Measurements from ENCODE around the gene TMEM87A.

The TMEM87A gene

GRCh38 chr15:42203891-42204290 is 69.3 kb downstream of the TMEM87A start:
- no peak for DNase-seq (ENCODE audit: low spot score)

GRCh38 chr15:42202653-42203052 is 70.6 kb downstream of the TMEM87A start:
- no peak for DNase-seq (ENCODE audit: low spot score)

DNA sequence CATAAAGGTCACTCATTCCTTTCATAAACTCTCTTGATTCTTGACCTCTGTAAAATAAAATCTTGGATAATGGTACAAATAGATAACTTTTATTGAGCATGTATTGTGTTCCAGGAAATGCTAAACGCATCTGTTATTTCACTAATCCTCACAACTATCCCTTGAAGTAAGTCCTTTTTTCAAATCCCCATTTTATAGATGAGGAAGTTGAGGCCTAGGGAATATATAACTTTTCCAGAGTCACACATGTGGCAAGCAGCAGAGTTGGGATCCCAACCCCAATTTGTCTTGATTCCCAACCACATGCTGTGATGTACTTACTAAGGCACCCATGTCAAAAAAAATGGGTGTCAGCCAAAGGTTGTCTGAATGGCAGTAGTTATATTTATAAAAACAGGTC is 71.4 kb downstream of the TMEM87A start:
- no peak for DNase-seq (ENCODE audit: low spot score)

GRCh38 chr15:42199126-42199525 is 74.1 kb downstream of the TMEM87A start:
- DNase-seq (ENCODE audit: low spot score), result no peak

GRCh38 chr15:42198516-42198915 is 74.7 kb downstream of the TMEM87A start:
- DNase-seq (ENCODE audit: low spot score), result no peak

GRCh38 chr15:42194513-42194912 is 78.7 kb downstream of the TMEM87A start:
- DNase-seq (ENCODE audit: low spot score), result no peak

DNA sequence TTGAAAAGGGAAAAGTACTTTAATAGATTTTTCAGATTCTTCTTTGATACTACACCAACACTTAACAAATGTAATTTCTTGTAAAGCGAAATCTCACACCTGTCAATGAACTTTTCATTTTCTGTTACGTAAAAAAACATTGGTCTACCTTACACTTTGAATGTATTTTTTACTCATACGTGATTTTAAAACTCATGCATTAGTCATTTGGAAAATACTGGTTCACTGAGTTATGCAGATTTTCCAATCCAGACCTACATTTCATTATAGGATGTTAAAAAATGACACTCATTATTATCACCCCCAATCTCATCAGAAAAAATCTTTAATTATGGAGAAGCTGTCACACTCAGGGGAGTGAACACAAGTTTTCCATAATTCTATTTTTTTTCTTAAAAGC is 79.8 kb downstream of the TMEM87A start:
- no peak for DNase-seq (ENCODE audit: low spot score)

DNA sequence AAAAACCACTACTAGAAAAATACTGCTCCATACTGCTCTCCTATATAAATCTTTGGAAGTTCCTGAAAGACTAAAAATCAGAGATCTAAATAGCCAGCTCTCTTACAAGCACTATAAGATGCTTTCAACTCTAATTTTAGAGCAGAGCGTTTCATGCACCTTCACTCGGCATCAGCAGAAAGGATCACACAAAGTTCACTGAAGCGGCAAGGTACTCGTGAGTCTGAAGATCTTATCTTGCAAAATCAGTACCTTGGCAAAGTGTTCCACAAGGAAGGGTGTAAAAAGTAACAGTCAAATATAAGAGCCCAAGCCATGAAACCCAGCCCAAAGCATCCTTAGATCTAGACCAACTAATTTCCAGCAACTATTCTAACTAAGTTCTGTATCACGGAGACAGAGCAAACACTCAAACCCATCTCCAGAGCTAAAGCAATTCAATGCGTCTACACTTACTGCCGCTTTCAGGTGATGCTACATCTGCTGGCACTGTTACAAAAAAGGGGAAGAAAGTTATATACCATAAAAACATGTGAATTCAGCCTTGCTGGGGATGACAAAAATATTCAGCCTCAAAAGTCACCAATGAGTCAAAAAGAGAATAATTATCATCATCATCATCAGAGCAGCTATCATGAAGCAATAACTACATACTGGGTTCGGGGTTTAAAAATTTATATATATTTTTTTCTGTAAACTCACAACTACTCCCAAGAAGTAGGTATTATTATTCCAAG is 81.5 kb downstream of the TMEM87A start:
- peak; percentile 33 for DNase-seq (ENCODE audit: low spot score)

GRCh38 chr15:42190370-42190769 is 82.9 kb downstream of the TMEM87A start:
- DNase-seq (ENCODE audit: low spot score), result no peak

DNA sequence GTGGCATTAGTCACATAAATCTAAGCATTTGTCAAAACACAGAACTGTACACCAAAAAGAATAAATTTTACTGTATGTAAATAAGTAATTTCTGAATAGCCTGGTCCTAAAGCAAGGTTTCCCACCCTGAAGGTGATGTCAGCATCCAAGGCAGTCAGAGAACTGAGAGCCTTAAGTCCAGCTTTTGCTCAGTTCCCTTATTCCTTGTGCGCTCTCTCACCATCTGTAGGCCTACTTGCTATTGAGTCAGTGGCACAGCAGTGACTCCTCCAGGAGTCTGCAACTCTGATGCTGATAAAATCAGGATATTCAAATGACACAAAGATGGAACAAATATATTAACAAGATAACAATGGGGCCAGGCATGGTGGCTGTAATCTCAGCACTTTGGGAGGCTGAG is 87.4 kb downstream of the TMEM87A start:
- no peak for DNase-seq (ENCODE audit: low spot score)

GRCh38 chr15:42184736-42185135 is 88.5 kb downstream of the TMEM87A start:
- no peak for DNase-seq (ENCODE audit: low spot score)

- DNase-seq (ENCODE audit: low spot score), result peak; percentile 17
Observed at GRCh38 chr15:42184296-42184695, 88.9 kb downstream of the TMEM87A start.

- no peak for DNase-seq (ENCODE audit: low spot score)
Observed at GRCh38 chr15:42182961-42183360, 90.3 kb downstream of the TMEM87A start.

DNA sequence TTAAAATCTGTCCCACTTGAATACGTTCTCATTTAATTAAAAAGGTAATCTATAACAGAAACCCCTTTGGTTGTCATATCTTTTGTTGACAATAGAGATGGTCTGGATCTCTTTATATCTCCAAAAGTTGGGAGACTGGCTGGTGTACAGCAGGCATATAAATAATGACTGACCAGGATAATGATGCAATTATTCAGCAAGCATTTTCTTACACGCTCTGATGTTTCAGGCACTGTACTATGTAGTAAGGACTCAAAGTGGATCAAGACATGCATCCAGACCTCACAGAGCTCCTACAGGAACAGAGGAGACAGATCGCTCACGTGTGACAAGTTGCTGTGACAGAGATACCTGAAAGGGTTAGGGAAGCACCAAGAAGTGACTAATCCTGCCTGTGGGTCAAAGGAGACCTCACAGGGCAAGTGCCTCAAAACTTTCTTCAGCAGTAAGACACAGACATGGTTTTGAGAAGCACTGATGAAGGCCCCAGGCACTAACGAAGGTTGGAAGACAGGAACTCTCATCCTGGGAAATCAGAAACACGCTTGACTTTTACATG is 90.8 kb downstream of the TMEM87A start:
- no peak for DNase-seq (ENCODE audit: low spot score)

DNA sequence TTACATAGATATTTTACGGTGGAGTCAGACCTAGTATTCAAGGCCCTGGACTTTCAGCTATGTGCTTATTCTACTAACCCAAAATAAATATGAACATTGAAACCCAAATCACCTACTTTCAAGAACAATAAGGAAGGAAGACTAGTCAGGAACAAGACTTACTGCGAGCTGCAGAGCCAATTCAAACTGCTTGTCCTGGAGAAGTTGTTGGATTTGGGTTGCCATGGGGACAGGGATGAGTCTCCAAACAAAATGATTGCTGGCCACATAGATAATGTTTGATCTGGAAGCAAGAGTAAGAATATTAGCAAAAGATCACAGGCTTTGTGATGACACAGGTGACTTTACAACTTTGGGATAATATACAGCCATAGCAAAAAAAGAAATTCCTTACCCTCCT is 95.2 kb downstream of the TMEM87A start:
- DNase-seq (ENCODE audit: low spot score), result no peak

DNA sequence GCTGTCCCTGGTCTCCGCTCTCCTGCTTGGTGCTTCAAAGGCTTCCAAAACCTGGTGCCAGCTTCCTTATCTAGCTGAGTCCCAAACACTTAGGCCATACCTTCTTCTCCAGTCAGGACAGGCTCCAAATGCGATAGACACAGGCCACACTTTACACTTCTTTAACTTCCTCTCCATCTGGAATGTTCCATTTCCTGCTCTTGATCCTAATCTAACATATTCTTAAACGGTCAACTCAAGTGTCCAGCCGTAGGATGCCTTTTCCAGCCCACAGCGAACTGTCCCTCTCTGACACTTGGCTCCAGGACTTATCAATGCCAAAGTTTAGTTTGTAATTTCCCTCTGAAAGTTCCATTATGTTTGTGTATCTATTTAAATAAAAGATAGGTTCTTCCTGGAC is 97.6 kb downstream of the TMEM87A start:
- DNase-seq (ENCODE audit: low spot score), result no peak

DNA sequence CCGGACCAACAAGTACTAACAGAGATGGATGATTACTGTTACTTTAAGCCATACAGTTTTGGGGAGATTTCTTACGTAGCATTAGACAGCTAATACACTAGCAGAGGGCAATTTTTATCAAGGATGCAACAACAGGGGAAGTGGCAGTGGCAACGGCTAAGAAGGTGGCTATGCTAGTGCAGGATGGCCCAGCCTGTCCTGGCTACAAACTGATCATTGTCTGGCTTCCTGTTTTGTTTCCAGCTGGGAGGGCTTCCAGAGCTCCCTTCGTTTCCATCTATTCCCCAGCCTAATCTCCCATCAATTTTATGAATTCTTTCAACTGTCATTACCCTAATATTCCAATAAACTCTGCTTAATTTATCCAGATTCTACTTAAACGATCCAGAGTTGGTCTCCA is 100.8 kb downstream of the TMEM87A start:
- no peak for DNase-seq (ENCODE audit: low spot score)

DNA sequence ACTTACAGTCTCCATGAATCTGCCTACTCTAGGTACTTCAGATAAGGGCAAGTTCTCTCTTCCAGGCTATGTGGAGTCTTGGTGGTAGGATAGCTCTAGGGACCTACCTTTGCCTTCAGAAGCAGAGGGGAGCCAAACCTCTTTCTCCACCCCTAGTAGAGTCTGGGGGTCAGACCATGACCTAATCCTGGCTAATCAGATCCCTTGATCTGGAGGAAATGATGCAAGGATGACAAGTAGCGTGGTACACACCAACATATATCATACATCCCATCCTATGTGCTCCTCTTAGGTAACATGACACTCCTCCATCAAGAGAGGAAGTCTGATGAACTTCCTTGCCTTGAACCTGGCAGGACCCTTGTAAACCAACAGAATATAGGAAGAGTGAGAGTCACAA is 101.4 kb downstream of the TMEM87A start:
- no peak for DNase-seq (ENCODE audit: low spot score)

- DNase-seq (ENCODE audit: low spot score), result no peak
Observed at GRCh38 chr15:42171122-42171521, 102.1 kb downstream of the TMEM87A start.

DNA sequence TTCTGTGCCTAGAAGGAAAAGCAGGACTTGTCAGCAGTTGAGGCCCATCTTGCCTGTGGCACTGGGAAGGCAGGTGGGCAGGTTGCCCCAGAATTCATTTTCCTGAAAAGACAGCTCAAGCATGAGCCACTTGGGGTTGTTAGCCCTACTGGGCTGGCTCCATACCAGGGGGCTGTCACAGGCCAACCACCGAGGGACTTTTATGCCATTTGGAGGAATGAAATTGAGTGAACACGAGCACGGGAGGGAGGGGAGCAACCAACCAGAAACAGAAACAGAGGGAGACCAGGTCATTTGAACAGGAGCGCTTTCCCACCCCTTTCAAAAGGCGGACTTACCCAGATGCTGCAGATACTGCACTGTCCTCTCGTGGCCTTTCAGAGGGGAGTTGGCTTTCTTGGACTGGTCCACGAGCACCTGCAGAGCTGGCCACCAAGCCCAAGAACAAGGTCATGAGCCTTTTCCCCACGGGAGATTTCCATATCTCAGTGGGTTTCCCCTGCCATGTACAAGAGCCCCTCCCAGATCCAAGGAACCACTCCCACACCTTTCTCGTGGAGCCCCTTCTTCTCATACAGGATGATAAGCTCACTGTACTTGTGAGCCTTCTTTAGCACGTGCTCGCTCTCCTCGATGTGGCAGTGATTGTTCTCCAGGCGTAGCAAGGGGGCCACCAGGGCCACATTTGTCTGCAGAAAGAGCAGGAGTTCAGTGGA is 106.8 kb downstream of the TMEM87A start:
- no peak for DNase-seq (ENCODE audit: low spot score)

GRCh38 chr15:42165106-42165505 is 108.1 kb downstream of the TMEM87A start:
- DNase-seq (ENCODE audit: low spot score), result no peak

DNA sequence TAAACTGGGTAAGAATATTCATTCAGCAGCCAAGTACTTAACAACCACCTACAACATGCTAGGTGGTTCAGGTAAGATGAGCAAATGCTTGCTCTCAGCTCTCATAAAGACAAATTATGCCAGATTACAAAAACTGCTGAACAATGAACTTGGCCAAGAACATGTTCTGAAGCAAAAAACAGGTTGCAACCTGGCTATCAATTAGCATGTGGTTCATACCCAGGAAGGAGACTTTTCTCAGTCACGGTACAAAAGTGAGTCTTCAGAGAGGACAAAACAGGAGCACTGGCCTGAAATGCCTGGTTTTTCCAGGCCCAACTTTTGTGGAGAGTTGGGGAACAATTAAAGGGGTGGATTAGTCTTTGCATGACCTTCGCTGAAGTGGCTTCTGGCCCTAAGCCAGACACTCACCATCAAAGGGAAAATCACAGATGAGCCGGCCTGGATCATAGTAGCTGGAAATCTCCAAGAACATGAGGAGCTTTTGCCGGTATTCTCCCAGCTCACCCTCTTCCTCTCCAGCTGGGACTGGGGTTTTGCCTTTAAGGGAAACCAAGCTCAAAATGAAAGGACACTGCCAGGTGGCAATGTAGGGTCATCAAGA is 109.2 kb downstream of the TMEM87A start:
- DNase-seq (ENCODE audit: low spot score), result no peak

DNA sequence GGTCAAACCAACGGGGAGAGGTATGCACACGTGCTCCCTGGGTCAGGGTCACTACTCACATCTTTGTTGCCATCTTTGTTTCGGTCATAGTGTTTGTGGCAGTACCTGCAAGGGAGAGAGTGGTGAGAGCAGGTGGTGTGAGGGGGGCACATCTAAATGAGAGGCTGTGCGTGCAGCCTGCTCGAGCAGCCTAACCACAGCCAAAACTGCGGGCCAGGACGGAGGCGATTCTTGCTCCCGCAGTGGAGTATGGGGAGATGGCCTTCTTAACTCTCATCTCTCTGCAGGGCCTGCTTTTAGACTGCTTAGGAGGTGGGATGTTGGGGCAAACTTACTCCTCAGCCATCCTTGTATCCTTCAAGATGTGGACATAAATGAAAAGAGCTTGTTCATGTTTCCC is 109.9 kb downstream of the TMEM87A start:
- no peak for DNase-seq (ENCODE audit: low spot score)

Data from NAMALWA (cell line).